NCI-H2196 (cell line): ENCODE measurements around the gene ALG14.
"Not testable (repeated sequence)": the region's sequence is repeated elsewhere in the genome, so short reads cannot be mapped to it uniquely, and the experiment has no call there.

Source experiments
- DNase-seq: peaks from one replicate; lab custom pipeline; 2025; ENCODE audit not compliant: unreplicated experiment; lab: John Stamatoyannopoulos, UW

ALG14 gene

GRCh38 chr1:95013950-95014574 is 58.7 kb downstream of the ALG14 start:
- peak; percentile 22 for DNase-seq

- no peak for DNase-seq
These were observed 60.4 kb downstream of the ALG14 start for GRCh38 chr1:95012389-95012788.

GRCh38 chr1:95010158-95010557 is 62.6 kb downstream of the ALG14 start:
- DNase-seq = no peak

GRCh38 chr1:95007687-95008086 is 65.1 kb downstream of the ALG14 start:
- DNase-seq = no peak

GRCh38 chr1:95006681-95007080 is 66.1 kb downstream of the ALG14 start:
- DNase-seq = no peak

- no peak for DNase-seq
These were observed 67.2 kb downstream of the ALG14 start for GRCh38 chr1:95005584-95005983.

GRCh38 chr1:95004013-95004412 is 68.7 kb downstream of the ALG14 start:
- DNase-seq = no peak

GRCh38 chr1:95003433-95003738 is 69.4 kb downstream of the ALG14 start:
- DNase-seq = no peak

GRCh38 chr1:95002540-95003432 is 70.0 kb downstream of the ALG14 start:
- DNase-seq = no peak

GRCh38 chr1:95002164-95002539 is 70.6 kb downstream of the ALG14 start:
- DNase-seq = no peak

- DNase-seq = no peak
These were observed 73.2 kb downstream of the ALG14 start for GRCh38 chr1:94999456-95000131.

- no peak for DNase-seq
These were observed 74.0 kb downstream of the ALG14 start for GRCh38 chr1:94998748-94999147.

- no peak for DNase-seq
These were observed 74.6 kb downstream of the ALG14 start for GRCh38 chr1:94998114-94998513.

GRCh38 chr1:94995536-94995935 is 77.2 kb downstream of the ALG14 start:
- not testable (repeated sequence) for DNase-seq

- DNase-seq = no peak
These were observed 77.9 kb downstream of the ALG14 start for GRCh38 chr1:94994805-94995204.

- DNase-seq = no peak
These were observed 78.7 kb downstream of the ALG14 start for GRCh38 chr1:94993931-94994645.

GRCh38 chr1:94992863-94993563 is 79.7 kb downstream of the ALG14 start:
- DNase-seq = no peak

- no peak for DNase-seq
These were observed 80.6 kb downstream of the ALG14 start for GRCh38 chr1:94992161-94992560.

- no peak for DNase-seq
These were observed 82.8 kb downstream of the ALG14 start for GRCh38 chr1:94989911-94990473.

- no peak for DNase-seq
These were observed 83.4 kb downstream of the ALG14 start for GRCh38 chr1:94989398-94989797.

- no peak for DNase-seq
These were observed 84.4 kb downstream of the ALG14 start for GRCh38 chr1:94988356-94988755.
